T1000 (cell line): ENCODE measurements around the gene MBD1.
"Not testable (repeated sequence)": the region's sequence is repeated elsewhere in the genome, so short reads cannot be mapped to it uniquely, and the experiment has no call there.

Experiments
- DNase-seq: peaks from one replicate; lab custom pipeline; 2025; ENCODE audit warnings: mixed read lengths; lab: John Stamatoyannopoulos, UW

Gene MBD1

GRCh38 chr18:50281295-50281971 lies at the start of gene MBD1:
Gene MBD1, minus strand, starts transcription at chr18:50281523. Its CDS starts 1,531 bp downstream, at chr18:50279992.
- peak; percentile 88 for DNase-seq

- DNase-seq = no peak
These were observed 48.9 kb upstream of the MBD1 start for GRCh38 chr18:50330176-50330575.

- no peak for DNase-seq
These were observed 46.7 kb upstream of the MBD1 start for GRCh38 chr18:50327983-50328382.

- no peak for DNase-seq
These were observed 39.4 kb upstream of the MBD1 start for GRCh38 chr18:50320719-50321118.

GRCh38 chr18:50315100-50315871 lies 34.0 kb upstream of the MBD1 start:
- no peak for DNase-seq

GRCh38 chr18:50313873-50314460 lies 32.6 kb upstream of the MBD1 start:
- no peak for DNase-seq

- DNase-seq = no peak
These were observed 31.8 kb upstream of the MBD1 start for GRCh38 chr18:50313031-50313607.

- DNase-seq = no peak
These were observed 31.1 kb upstream of the MBD1 start for GRCh38 chr18:50312296-50313030.

GRCh38 chr18:50311650-50312049 lies 30.3 kb upstream of the MBD1 start:
- DNase-seq = no peak

GRCh38 chr18:50310080-50310479 lies 28.8 kb upstream of the MBD1 start:
- DNase-seq = no peak

- not testable (repeated sequence) for DNase-seq
These were observed 27.5 kb upstream of the MBD1 start for GRCh38 chr18:50308851-50309250.

GRCh38 chr18:50307738-50308470 lies 26.6 kb upstream of the MBD1 start:
- peak; percentile 45 for DNase-seq

GRCh38 chr18:50307400-50307737 lies 26.0 kb upstream of the MBD1 start:
- DNase-seq = no peak

- no peak for DNase-seq
These were observed 25.6 kb upstream of the MBD1 start for GRCh38 chr18:50306944-50307343.

GRCh38 chr18:50301074-50301473 lies 19.8 kb upstream of the MBD1 start:
- DNase-seq = no peak

- DNase-seq = no peak
These were observed 18.5 kb upstream of the MBD1 start for GRCh38 chr18:50299626-50300388.

- DNase-seq = no peak
These were observed 17.3 kb upstream of the MBD1 start for GRCh38 chr18:50298443-50299284.

- peak; percentile 6 for DNase-seq
These were observed 16.5 kb upstream of the MBD1 start for GRCh38 chr18:50297621-50298442.

GRCh38 chr18:50293039-50293438 lies 11.7 kb upstream of the MBD1 start:
- DNase-seq = no peak
